ENCODE measurements around the gene UPP2. TPM values are rescaled to one million over a fixed set of nuclear protein-coding genes. Genes with fewer than 3 reads are reported as not detected.

The UPP2 gene
- total RNA-seq, 1 donor from 2014 or later: not detected

DNA sequence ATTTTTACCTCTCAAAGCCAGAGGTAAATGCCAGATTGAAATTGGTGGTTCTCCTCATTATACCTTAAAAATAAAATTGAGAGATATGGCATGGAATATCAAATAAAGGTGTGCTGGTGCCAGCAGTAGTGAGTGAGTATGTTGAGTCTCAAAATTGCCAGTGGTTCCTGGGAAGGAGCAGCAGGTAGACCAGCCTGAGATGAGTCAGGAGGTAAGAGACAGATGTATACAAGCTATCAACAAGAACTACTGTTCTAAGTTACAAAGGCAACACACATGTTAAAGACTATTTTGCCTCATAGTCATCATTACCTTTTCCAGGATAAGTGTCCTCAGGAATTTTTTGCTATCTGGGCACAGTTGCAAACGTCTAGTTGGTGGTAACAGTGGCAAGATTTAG lies 1.3 kb upstream of the UPP2 start:
- no peaks in the 10 kb centered on the region for H3K36me3 Mint-ChIP-seq (ENCODE audit: unreplicated experiment)
- no peak for DNase-seq
- no peaks in the 10 kb centered on the region for H3K9me3 Mint-ChIP-seq (ENCODE audit: unreplicated experiment)
- peaks cover 6% of the 10 kb centered on the region for H3K4me1 Mint-ChIP-seq (ENCODE audit: low read depth, unreplicated experiment)
- H3K27me3 Mint-ChIP-seq (ENCODE audit: unreplicated experiment): no peaks in the 10 kb centered on the region
- H3K4me3 Mint-ChIP-seq (ENCODE audit: unreplicated experiment): no peak overlapping the region
- TF ChIP-seq, protein P1, sequence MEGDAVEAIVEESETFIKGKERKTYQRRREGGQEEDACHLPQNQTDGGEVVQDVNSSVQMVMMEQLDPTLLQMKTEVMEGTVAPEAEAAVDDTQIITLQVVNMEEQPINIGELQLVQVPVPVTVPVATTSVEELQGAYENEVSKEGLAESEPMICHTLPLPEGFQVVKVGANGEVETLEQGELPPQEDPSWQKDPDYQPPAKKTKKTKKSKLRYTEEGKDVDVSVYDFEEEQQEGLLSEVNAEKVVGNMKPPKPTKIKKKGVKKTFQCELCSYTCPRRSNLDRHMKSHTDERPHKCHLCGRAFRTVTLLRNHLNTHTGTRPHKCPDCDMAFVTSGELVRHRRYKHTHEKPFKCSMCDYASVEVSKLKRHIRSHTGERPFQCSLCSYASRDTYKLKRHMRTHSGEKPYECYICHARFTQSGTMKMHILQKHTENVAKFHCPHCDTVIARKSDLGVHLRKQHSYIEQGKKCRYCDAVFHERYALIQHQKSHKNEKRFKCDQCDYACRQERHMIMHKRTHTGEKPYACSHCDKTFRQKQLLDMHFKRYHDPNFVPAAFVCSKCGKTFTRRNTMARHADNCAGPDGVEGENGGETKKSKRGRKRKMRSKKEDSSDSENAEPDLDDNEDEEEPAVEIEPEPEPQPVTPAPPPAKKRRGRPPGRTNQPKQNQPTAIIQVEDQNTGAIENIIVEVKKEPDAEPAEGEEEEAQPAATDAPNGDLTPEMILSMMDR (IDR thresholded peaks at IDR 0.05; ENCODE audit: partially characterized antibody, unreplicated experiment): no peak
- no peak overlapping the region for H3K27ac Mint-ChIP-seq (ENCODE audit: unreplicated experiment)

DNA sequence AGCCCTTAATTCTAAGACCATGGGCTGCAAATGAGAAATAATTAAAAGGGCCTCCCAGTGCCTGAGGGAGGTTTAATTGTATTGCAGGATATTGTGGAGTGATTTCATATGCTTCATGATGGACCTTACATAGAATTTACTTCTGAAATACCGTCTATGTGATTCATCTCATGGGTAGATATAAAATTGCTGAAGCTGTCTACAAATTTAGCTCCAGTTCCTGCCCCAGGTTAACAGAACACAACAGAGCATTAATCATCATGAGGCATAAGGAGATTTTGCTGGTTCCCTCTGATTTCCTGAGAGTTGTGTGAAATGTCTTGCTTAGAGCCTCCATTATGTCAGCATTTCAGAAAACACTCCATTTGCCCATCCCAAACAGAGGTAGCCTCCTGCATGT lies 770 bp downstream of the UPP2 start:
- TF ChIP-seq, protein P1 (IDR thresholded peaks at IDR 0.05; ENCODE audit: partially characterized antibody, unreplicated experiment): no peak
- no peak overlapping the region for H3K4me3 Mint-ChIP-seq (ENCODE audit: unreplicated experiment)
- H3K27me3 Mint-ChIP-seq (ENCODE audit: unreplicated experiment): no peaks in the 10 kb centered on the region

DNA sequence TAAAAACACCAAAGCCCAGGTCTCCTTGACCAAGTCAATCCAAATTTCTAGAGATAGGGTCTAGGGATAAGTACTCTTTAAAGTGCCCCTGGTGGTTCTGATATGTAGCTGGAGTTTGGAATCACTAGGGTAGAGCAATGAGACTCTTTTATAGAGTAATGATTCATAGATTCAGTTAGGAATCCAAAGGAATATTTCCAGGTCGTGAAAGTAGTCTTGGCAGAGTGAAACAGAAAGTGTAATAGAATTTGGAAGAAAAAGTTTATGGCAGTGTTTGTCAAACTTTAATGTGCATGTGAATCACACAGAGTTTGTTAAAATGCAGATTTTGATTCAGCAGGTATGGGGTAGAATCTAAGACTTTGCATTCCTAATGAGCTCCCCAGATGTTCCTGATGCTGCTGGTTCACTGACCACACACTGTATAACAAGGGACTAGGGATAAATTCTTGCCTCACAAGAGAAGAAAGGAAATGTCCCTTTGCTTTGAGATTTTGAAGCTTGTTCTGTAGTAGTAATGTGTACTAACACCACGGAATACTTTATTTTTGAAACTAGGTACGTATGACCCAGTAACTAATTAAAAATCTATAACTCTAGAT lies 1.8 kb downstream of the UPP2 start:
- H3K27ac Mint-ChIP-seq (ENCODE audit: unreplicated experiment): no peak overlapping the region
- H3K27me3 Mint-ChIP-seq (ENCODE audit: unreplicated experiment): no peaks in the 10 kb centered on the region
- H3K36me3 Mint-ChIP-seq (ENCODE audit: unreplicated experiment): no peaks in the 10 kb centered on the region
- DNase-seq: no peak
- no peak overlapping the region for H3K4me3 Mint-ChIP-seq (ENCODE audit: unreplicated experiment)
- TF ChIP-seq, protein P1 (IDR thresholded peaks at IDR 0.05; ENCODE audit: partially characterized antibody, unreplicated experiment): no peak
- H3K9me3 Mint-ChIP-seq (ENCODE audit: unreplicated experiment): no peaks in the 10 kb centered on the region
- H3K4me1 Mint-ChIP-seq (ENCODE audit: low read depth, unreplicated experiment): peaks cover under 1% of the 10 kb centered on the region

More for the DNA sequence above, 770 bp downstream of the UPP2 start:
- Mint-ChIP-seq H3K36me3 (ENCODE audit: unreplicated experiment) (no peaks in the 10 kb centered on the region), H3K9me3 (ENCODE audit: unreplicated experiment) (no peaks in the 10 kb centered on the region), H3K27ac (ENCODE audit: unreplicated experiment) (no peak overlapping the region), H3K4me1 (ENCODE audit: low read depth, unreplicated experiment) (peaks cover 6% of the 10 kb centered on the region)
- no peak for DNase-seq

DNA sequence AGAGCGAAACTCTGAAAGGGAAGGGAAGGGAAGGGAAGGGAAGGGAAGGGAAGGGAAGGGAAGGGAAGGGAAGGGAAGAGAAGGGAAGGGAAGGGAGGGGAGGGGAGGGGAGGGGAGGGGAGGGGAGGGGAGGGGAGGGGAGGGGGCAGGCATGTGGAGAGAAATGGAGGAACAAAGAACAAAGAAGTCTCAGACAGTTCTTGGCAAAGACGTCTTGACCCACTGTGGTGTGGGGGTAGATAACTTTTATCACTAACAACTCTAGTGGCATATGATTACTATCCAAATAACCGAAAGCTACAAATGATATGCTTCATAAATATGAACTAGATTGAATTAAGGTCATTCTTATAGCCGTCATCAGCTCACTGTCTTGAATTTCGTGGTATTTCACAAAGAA lies 3.2 kb downstream of the UPP2 start:
- DNase-seq: no peak
- Mint-ChIP-seq H3K36me3 (ENCODE audit: unreplicated experiment) (no peaks in the 10 kb centered on the region), H3K27ac (ENCODE audit: unreplicated experiment) (no peak overlapping the region), H3K4me3 (ENCODE audit: unreplicated experiment) (no peak overlapping the region), H3K27me3 (ENCODE audit: unreplicated experiment) (no peaks in the 10 kb centered on the region), H3K4me1 (ENCODE audit: low read depth, unreplicated experiment) (no peaks in the 10 kb centered on the region), H3K9me3 (ENCODE audit: unreplicated experiment) (no peaks in the 10 kb centered on the region)
- TF ChIP-seq, protein P1 (IDR thresholded peaks at IDR 0.05; ENCODE audit: partially characterized antibody, unreplicated experiment): no peak

DNA sequence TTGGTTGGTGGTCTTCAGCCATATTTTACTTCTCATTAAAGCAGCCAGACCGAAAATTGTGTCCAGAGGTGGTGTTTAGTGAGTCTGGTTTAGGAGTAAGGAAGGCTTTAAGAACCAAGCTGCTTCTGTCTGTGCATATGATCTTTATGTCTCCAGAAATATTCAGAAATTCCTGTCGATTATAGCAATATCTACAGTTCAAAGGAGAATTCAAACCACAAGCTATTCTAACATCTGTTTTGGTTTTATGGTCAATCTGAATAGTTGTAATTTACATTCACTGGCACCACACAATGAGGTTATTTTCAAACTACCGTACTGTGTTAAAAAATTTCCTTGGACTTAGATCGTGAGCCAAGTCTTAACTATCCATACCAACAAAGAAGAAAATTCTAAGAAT lies 11.3 kb downstream of the UPP2 start:
- Mint-ChIP-seq H3K4me3 (ENCODE audit: unreplicated experiment) (no peak overlapping the region), H3K36me3 (ENCODE audit: unreplicated experiment) (peaks cover 5% of the 10 kb centered on the region), H3K4me1 (ENCODE audit: low read depth, unreplicated experiment) (peaks cover 8% of the 10 kb centered on the region), H3K27ac (ENCODE audit: unreplicated experiment) (no peak overlapping the region), H3K27me3 (ENCODE audit: unreplicated experiment) (no peaks in the 10 kb centered on the region), H3K9me3 (ENCODE audit: unreplicated experiment) (no peaks in the 10 kb centered on the region)
- TF ChIP-seq, protein P1 (IDR thresholded peaks at IDR 0.05; ENCODE audit: partially characterized antibody, unreplicated experiment): no peak
- DNase-seq: no peak
